ENCODE measurements around the gene LRRC3.

- no peak for TF ChIP-seq CTCF (IDR thresholded peaks at IDR 0.05)
- no peak for TF ChIP-seq POLR2A (IDR thresholded peaks at IDR 0.05)
Observed at GRCh38 chr21:44496564-44497550, 41.5 kb downstream of the LRRC3 start.

Data from Peyer's patch (tissue), 4 donors.